ENCODE data around the gene ANO1.

- no peak for TF ChIP-seq GATA2 (IDR thresholded peaks at IDR 0.05; ENCODE audit: low read depth, low read length)
- TF ChIP-seq GATA3 (IDR thresholded peaks at IDR 0.05; ENCODE audit: low read depth, low read length) = no peak
These were observed 126.3 kb downstream of the ANO1 start for GRCh38 chr11:70204466-70204799.

Measured in SH-SY5Y (cell line).